H1 (cell line): ENCODE measurements around the gene ANKS1B. TPM values are rescaled to one million over a fixed set of nuclear protein-coding genes. Genes with fewer than 3 reads are reported as not detected.
A peak's percentile ranks its signal among the peaks of the same experiment; 100 is the strongest.

ENCODE experiments used
- CTCF ChIA-PET: fragments of 300-600 bp; sonication (Branson Sonifier 250); formaldehyde crosslinking; loops from one replicate; lab custom pipeline; 2021; ENCODE audit not compliant: partially characterized antibody; lab: Charles Lee
- POLR2A ChIA-PET: fragments of 300-600 bp; sonication (Branson Sonifier 250); formaldehyde crosslinking; loops from one replicate; lab custom pipeline; 2021; ENCODE audit warnings: inconsistent platforms; ENCODE audit not compliant: partially characterized antibody; lab: Charles Lee
- DNase-seq, 2 experiments: peaks; one replicate each; pipeline versions ENCODE4 v3.0.0 to v3.0.0-alpha.2; 2010 to 2022; ENCODE audit warnings: low spot score in 2 of 2, low read depth in 1 of 2, mixed read lengths in 1 of 2
- FAIRE-seq: peaks from 2 replicates; lab custom pipeline; 2011; peaks lifted over from hg19 to GRCh38; lab: Jason Lieb, UNC
- H2AFZ ChIP-seq: 2 replicates; pipeline ENCODE4 v1.8.1; 2012; ENCODE audit warnings: low read length, inconsistent platforms
- H2AK5ac ChIP-seq: 2 replicates; pipeline ENCODE4 v1.6.1; 2013; ENCODE audit warnings: low read depth, low read length
- H2BK120ac ChIP-seq: replicated peaks from 2 replicates; pipeline ENCODE3; 2013; ENCODE audit warnings: low read depth, low read length, inconsistent platforms
- H2BK12ac ChIP-seq: 2 replicates; pipeline ENCODE4 v1.6.1; 2013; ENCODE audit warnings: low read depth, low read length
- H2BK15ac ChIP-seq: 2 replicates; pipeline ENCODE4 v1.6.1; 2013; ENCODE audit warnings: low read length
- H2BK20ac ChIP-seq: 2 replicates; pipeline ENCODE4 v1.6.1; 2013; ENCODE audit warnings: low read length
- H2BK5ac ChIP-seq: 2 replicates; pipeline ENCODE4 v1.6.1; 2013; ENCODE audit warnings: low read depth, low read length
- H3K14ac ChIP-seq: 2 replicates; pipeline ENCODE4 v1.6.1; 2013; ENCODE audit warnings: inconsistent platforms; ENCODE audit not compliant: insufficient read length
- H3K18ac ChIP-seq: 2 replicates; pipeline ENCODE4 v1.6.1; 2013; ENCODE audit warnings: low read length; ENCODE audit errors: extremely low read depth
- H3K23ac ChIP-seq: 2 replicates; pipeline ENCODE4 v1.6.1; 2013; ENCODE audit warnings: inconsistent platforms; ENCODE audit not compliant: insufficient read length
- H3K23me2 ChIP-seq: 2 replicates; pipeline ENCODE4 v1.6.1; 2013; ENCODE audit warnings: low read depth, low read length
- H3K27ac ChIP-seq: 2 replicates; pipeline ENCODE4 v1.6.1; 2011; ENCODE audit warnings: low read depth, low read length, inconsistent platforms
- H3K27me3 ChIP-seq, 4 experiments: replicated peaks in 1 of 4; 1 replicate in 1 of 4; 2 replicates in 3 of 4; pipeline versions ENCODE4 v1.6.1 to v1.8.1; 2011 to 2013; ENCODE audit warnings: low read length in 3 of 4, mild to moderate bottlenecking in 3 of 4, inconsistent platforms in 2 of 4, mixed read lengths in 2 of 4, moderate library complexity in 1 of 4; ENCODE audit not compliant: control insufficient read depth in 3 of 4, insufficient read depth in 3 of 4; ENCODE audit errors: extremely low read depth in 1 of 4
- H3K36me3 ChIP-seq, 4 experiments: 2 replicates each; pipeline versions ENCODE4 v1.6.1 to v1.8.1; 2011 to 2013; ENCODE audit warnings: mild to moderate bottlenecking in 4 of 4, low read length in 3 of 4, moderate library complexity in 2 of 4, control low read depth in 1 of 4, inconsistent platforms in 1 of 4; ENCODE audit not compliant: insufficient read depth in 4 of 4, control insufficient read depth in 2 of 4
- H3K4ac ChIP-seq: replicated peaks from 2 replicates; pipeline ENCODE3; 2013; ENCODE audit warnings: low read length, low read depth, mixed read lengths, inconsistent platforms; ENCODE audit not compliant: insufficient read length
- H3K4me1 ChIP-seq, 4 experiments: replicated peaks in 1 of 4; 1 replicate in 1 of 4; 2 replicates in 3 of 4; pipeline versions ENCODE4 v1.6.1 to v1.8.1; 2011 to 2013; ENCODE audit warnings: low read length in 3 of 4, inconsistent platforms in 2 of 4, mixed read lengths in 1 of 4; ENCODE audit not compliant: insufficient read depth in 4 of 4, control insufficient read depth in 3 of 4
- H3K4me2 ChIP-seq, 2 experiments: 2 replicates each; pipeline versions ENCODE4 v1.6.1 to v1.8.1; 2011 to 2013; ENCODE audit warnings: low read depth in 2 of 2, low read length in 2 of 2, control low read depth in 1 of 2, inconsistent platforms in 1 of 2, mild to moderate bottlenecking in 1 of 2; ENCODE audit not compliant: insufficient read depth in 1 of 2
- H3K4me3 ChIP-seq, 4 experiments: fragments of 200-600, 300-600 bp in 1 of 4; sonication (generic), shearing (Covaris generic), sonication (Bioruptor Twin) in 1 of 4; 2 replicates each; pipeline versions ENCODE4 v1.5.1 to v1.8.1; 2011 to 2016; ENCODE audit warnings: low read length in 4 of 4, low read depth in 3 of 4, control low read depth in 2 of 4, inconsistent platforms in 2 of 4, mild to moderate bottlenecking in 2 of 4, mixed read lengths in 1 of 4, moderate library complexity in 1 of 4; ENCODE audit not compliant: insufficient read depth in 2 of 4; ENCODE audit errors: extremely low read depth in 1 of 4
- H3K56ac ChIP-seq: replicated peaks from 2 replicates; pipeline ENCODE3; 2013; ENCODE audit warnings: low read depth, mild to moderate bottlenecking, mixed read lengths, low read length, inconsistent platforms; ENCODE audit not compliant: insufficient read length
- H3K79me1 ChIP-seq: 2 replicates; pipeline ENCODE4 v1.6.1; 2013; ENCODE audit warnings: low read depth, low read length, control low read depth
- H3K79me2 ChIP-seq, 2 experiments: 2 replicates each; pipeline versions ENCODE4 v1.6.1 to v1.8.1; 2012 to 2013; ENCODE audit warnings: low read length in 2 of 2, mild to moderate bottlenecking in 2 of 2, inconsistent platforms in 1 of 2; ENCODE audit not compliant: insufficient read depth in 2 of 2, control insufficient read depth in 1 of 2
- H3K9ac ChIP-seq, 4 experiments: replicated peaks in 1 of 4; 1 replicate in 1 of 4; 2 replicates in 3 of 4; pipeline versions ENCODE4 v1.6.1 to v1.8.1; 2011 to 2013; ENCODE audit warnings: low read depth in 3 of 4, low read length in 3 of 4, control low read depth in 2 of 4, mild to moderate bottlenecking in 2 of 4, moderate library complexity in 2 of 4, inconsistent platforms in 1 of 4; ENCODE audit errors: extremely low read depth in 1 of 4
- H3K9me3 ChIP-seq, 2 experiments: 2 replicates each; pipeline versions ENCODE4 v1.6.1 to v1.8.1; 2012 to 2013; ENCODE audit warnings: mild to moderate bottlenecking in 2 of 2, moderate library complexity in 2 of 2, control low read depth in 1 of 2, inconsistent platforms in 1 of 2, low read depth in 1 of 2, low read length in 1 of 2, mixed read lengths in 1 of 2; ENCODE audit not compliant: insufficient read depth in 2 of 2
- H4K20me1 ChIP-seq, 2 experiments: replicated peaks in 1 of 2; 2 replicates each; pipeline versions ENCODE3 to v1.8.1; 2011 to 2013; ENCODE audit warnings: inconsistent platforms in 2 of 2, low read length in 2 of 2, mild to moderate bottlenecking in 1 of 2; ENCODE audit not compliant: insufficient read depth in 2 of 2, control insufficient read depth in 1 of 2
- H4K5ac ChIP-seq: 2 replicates; pipeline ENCODE4 v1.6.1; 2013; ENCODE audit warnings: low read length, low read depth, mixed read lengths, inconsistent platforms; ENCODE audit not compliant: insufficient read length
- H4K8ac ChIP-seq: 2 replicates; pipeline ENCODE4 v1.8.0; 2013; ENCODE audit warnings: mild to moderate bottlenecking, moderate library complexity, low read length, inconsistent platforms; ENCODE audit not compliant: insufficient read depth; ENCODE audit errors: extremely low read depth
- H4K91ac ChIP-seq: replicated peaks from 2 replicates; pipeline ENCODE3; 2013; ENCODE audit warnings: low read length, mixed read lengths, inconsistent platforms; ENCODE audit not compliant: insufficient read length
- BACH1 ChIP-seq: IDR thresholded peaks from 2 replicates; pipeline ENCODE4 v1.6.1; 2012; ENCODE audit warnings: low read length, improper control_type of control experiment
- BCL11A ChIP-seq, 2 experiments: IDR thresholded peaks; one replicate each; pipeline ENCODE4 v1.6.1; 2011; ENCODE audit warnings: low read depth in 2 of 2, low read length in 2 of 2, mild to moderate bottlenecking in 2 of 2
- RAD21 ChIP-seq, 2 experiments: IDR thresholded peaks in 1 of 2; conservative IDR thresholded peaks in 1 of 2; 2 replicates each; pipeline ENCODE4 v1.6.1; 2011; ENCODE audit warnings: low read depth in 2 of 2, low read length in 2 of 2, improper control_type of control experiment in 1 of 2, inconsistent platforms in 1 of 2, mild to moderate bottlenecking in 1 of 2, moderate library complexity in 1 of 2
- WGBS, 2 experiments: shearing (Covaris generic) in 1 of 2; methylation state at CpG; one replicate each; pipeline versions ENCODE4 v1.1.6 to v1.1.7; 2013 to 2015; ENCODE audit warnings: low lambda C conversion rate in 2 of 2, mixed read lengths in 2 of 2, inconsistent platforms in 1 of 2, low coverage in 1 of 2, missing lambda C conversion rate in 1 of 2; ENCODE audit not compliant: insufficient replicate concordance in 2 of 2, insufficient coverage in 1 of 2, insufficient read length in 1 of 2; ENCODE audit errors: extremely low coverage in 1 of 2, missing lambda C conversion rate in 1 of 2; 5-methylcytosine and 5-hydroxymethylcytosine counted together
- polyA plus RNA-seq, 7 experiments: library from polyadenylated mRNA; depleted of rRNA in 3 of 7; stranded (reverse) in 5 of 7; unstranded in 2 of 7; fragments of >200 nt in 5 of 7; fragments of 200-250 nt in 2 of 7; gene quantifications; 1 replicate in 5 of 7; 2 replicates in 1 of 7; 4 replicates in 1 of 7; pipeline versions ENCODE4 v1.2.1 to v1.2.3, GENCODE V29; 2011 to 2013; ENCODE audit warnings: missing spikeins in 2 of 7, mixed read lengths in 2 of 7
- total RNA-seq: library from RNA; stranded (reverse); fragmentation: NEBNext Ultra II Directional; extraction: Animal tissue kit (Norgen Biotek cat#: 25700); gene quantifications from 2 replicates; pipeline ENCODE4 v1.2.1, GENCODE V29; 2021
- TF ChIP-seq, protein P1 (sequence below): IDR thresholded peaks from 2 replicates; pipeline ENCODE4 v1.6.1; 2012; ENCODE audit warnings: inconsistent platforms

Gene ANKS1B
- total and polyA plus RNA-seq, 2 of the 8 experiments (the other 6 are each of a cell fraction or from before 2014, with no cell fraction given), result 2.7 to 6.1 TPM

DNA sequence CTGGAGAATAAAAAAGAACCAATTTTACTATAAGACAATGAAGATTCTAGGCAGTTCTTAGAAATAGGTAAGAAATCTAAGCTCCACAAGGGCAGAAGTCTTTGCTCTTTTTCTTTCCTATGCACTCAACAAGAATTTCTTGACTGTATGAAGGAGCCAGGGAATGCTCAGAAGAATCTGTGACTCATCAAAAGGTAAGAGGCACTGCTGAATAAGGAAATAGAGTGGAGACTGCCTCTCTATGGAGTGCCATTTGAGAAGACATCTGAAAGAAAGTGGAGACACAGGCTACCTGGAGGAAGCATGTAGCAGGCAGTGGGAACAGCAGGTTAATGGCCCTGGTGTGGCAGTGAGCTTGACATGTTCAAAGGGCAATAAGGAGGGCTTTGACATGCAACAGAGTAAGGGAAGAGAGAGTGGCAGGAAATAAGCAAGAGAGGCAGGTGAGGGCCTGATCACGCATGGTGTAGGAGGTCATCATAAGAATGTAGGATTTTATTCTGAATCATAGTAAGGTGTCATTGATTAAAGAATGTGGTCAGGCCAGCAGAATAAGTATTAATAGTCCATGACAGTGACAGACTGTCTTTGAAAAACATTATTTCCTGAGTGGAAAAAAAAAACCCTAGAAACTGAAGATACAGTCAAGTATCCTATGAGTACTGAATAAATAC is 783.9 kb downstream of the ANKS1B start:
- Histone ChIP-seq H3K56ac (no peak overlapping the region), H4K20me1 (no peaks in the 10 kb centered on the region), H3K36me3 (no peaks in the 10 kb centered on the region), H3K9ac (no peak overlapping the region), H2BK12ac (peak overlapping the region; percentile 21; the same call in 1 of the 2 replicates), H4K5ac (no peak overlapping the region), H3K14ac (no peak overlapping the region), H3K18ac (no peak overlapping the region), H3K23me2 (no peaks in the 10 kb centered on the region), H3K79me1 (no peaks in the 10 kb centered on the region), H3K9me3 (no peaks in the 10 kb centered on the region), H3K27me3 (no peaks in the 10 kb centered on the region), H3K79me2 (no peaks in the 10 kb centered on the region), H2AFZ (no peak overlapping the region), H2BK120ac (no peak overlapping the region), H3K27ac (no peak overlapping the region), H3K23ac (no peak overlapping the region), H3K4me2 (no peak overlapping the region), H2BK15ac (no peak overlapping the region), H4K91ac (no peak overlapping the region), H2BK20ac (no peak overlapping the region), H3K4me3 (no peak overlapping the region), H2AK5ac (no peak overlapping the region), H2BK5ac (peak overlapping the region; percentile 45; the same call in 1 of the 2 replicates), H3K4me1 (no peaks in the 10 kb centered on the region), H4K8ac (no peak overlapping the region), H3K4ac (no peak overlapping the region)
- TF ChIP-seq BCL11A (IDR thresholded peaks at IDR 0.05; ENCODE audit: low read depth in 2 of 2, low read length in 2 of 2) (no peak), BACH1 (0 out of 2 replicates have a peak, but pooled peaks have one; percentile 18), RAD21 (IDR thresholded peaks at IDR 0.05 in 1 of 2, conservative IDR thresholded peaks at IDR 0.05 in 1 of 2; ENCODE audit: low read depth in 2 of 2, low read length in 2 of 2) (no peak)
- TF ChIP-seq, protein P1, sequence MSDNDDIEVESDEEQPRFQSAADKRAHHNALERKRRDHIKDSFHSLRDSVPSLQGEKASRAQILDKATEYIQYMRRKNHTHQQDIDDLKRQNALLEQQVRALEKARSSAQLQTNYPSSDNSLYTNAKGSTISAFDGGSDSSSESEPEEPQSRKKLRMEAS, result no peak
- DNase-seq, result no peak
- ChIA-PET POLR2A (interaction anchor here (0.5 kb wide), 1 partner anchor 1570 kb away, joined by 4 read pairs; no protein-coding TSS in a partner anchor), CTCF (interaction anchor here (1.0 to 1.9 kb wide), 2 partner anchors 31 to 158 kb away, joined by 4 to 6 read pairs; no protein-coding TSS in a partner anchor)
- WGBS, 2 experiments, result 0% methylated on average over 1 of the region's 1 CpG; no CpG with 5 or more reads in 1 of the 2 experiments
- no peak for FAIRE-seq
